Measurements from ENCODE around the gene VPS16. TPM values are rescaled to one million over a fixed set of nuclear protein-coding genes. Genes with fewer than 3 reads are reported as not detected.

The VPS16 gene
- total RNA-seq, 1 experiment from 2014 or later = 49.9 TPM

- Histone ChIP-seq H3K9me2 (replicated peaks; ENCODE audit: low read length) (no peaks in the 10 kb centered on the region), H3K27me3 (ENCODE audit: low read length) (no peaks in the 10 kb centered on the region), H3K4me2 (ENCODE audit: low read length) (no peak overlapping the region), H3K4me3 (ENCODE audit: low read length) (no peak overlapping the region), H3K9me3 (ENCODE audit: low read length) (no peaks in the 10 kb centered on the region), H2AFZ (ENCODE audit: low read length) (no peak overlapping the region), H3K79me2 (ENCODE audit: low read length) (peaks cover 17% of the 10 kb centered on the region), H4K20me1 (ENCODE audit: low read length) (no peaks in the 10 kb centered on the region), H3K4me1 (ENCODE audit: insufficient read depth, low read length) (peaks cover 5% of the 10 kb centered on the region; the same call in 1 of the 2 replicates), H3F3A (ENCODE audit: low read length, unreplicated experiment) (no peaks in the 10 kb centered on the region), H3K36me3 (ENCODE audit: low read depth, low read length) (no peaks in the 10 kb centered on the region), H3K27ac (ENCODE audit: low read length) (no peak overlapping the region), H3K9ac (ENCODE audit: low read length) (no peak overlapping the region)
- no peak for ATAC-seq
- intact Hi-C loops (cut with micrococcal nuclease) = no loop called here
- no TSS peak for BruUV-seq (replicated peaks)
- TF ChIP-seq EZH2phosphoT487 (IDR thresholded peaks at IDR 0.05; ENCODE audit: borderline replicate concordance, low read length) (no peak), EZH2 (IDR thresholded peaks at IDR 0.05; ENCODE audit: low read length, unreplicated experiment) (no peak)
- TF ChIP-seq, protein P1, sequence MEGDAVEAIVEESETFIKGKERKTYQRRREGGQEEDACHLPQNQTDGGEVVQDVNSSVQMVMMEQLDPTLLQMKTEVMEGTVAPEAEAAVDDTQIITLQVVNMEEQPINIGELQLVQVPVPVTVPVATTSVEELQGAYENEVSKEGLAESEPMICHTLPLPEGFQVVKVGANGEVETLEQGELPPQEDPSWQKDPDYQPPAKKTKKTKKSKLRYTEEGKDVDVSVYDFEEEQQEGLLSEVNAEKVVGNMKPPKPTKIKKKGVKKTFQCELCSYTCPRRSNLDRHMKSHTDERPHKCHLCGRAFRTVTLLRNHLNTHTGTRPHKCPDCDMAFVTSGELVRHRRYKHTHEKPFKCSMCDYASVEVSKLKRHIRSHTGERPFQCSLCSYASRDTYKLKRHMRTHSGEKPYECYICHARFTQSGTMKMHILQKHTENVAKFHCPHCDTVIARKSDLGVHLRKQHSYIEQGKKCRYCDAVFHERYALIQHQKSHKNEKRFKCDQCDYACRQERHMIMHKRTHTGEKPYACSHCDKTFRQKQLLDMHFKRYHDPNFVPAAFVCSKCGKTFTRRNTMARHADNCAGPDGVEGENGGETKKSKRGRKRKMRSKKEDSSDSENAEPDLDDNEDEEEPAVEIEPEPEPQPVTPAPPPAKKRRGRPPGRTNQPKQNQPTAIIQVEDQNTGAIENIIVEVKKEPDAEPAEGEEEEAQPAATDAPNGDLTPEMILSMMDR (conservative IDR thresholded peaks at IDR 0.05; ENCODE audit: low read depth, low read length) = no peak
- ChIA-PET POLR2A (ENCODE audit: unreplicated experiment) (no interaction called here), CTCF (no interaction called here)
- DNase-seq = no peak
Observed at GRCh38 chr20:2845607-2846006, 5.1 kb downstream of the VPS16 start.

DNA sequence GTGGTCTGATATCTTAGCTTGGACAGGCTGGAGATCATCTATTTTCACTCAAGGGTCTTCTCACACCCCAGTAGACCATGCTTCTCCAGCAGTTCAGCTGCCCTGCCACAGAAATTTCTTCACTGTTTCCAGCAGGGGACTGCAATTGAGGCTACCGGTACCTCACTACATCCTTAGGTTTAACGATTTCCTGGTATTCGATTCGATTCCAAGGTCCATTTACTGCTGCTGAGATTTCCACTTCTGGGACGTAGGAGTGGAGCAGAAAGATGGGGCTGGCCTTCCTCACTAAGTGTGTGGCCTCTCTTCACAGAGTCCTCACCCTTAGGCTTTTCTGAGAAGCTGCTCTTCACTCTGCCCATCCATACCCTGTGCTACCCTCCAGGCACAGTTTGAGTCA, 6.2 kb downstream of the VPS16 start:
- Histone ChIP-seq H3K9me2 (replicated peaks; ENCODE audit: low read length) (no peaks in the 10 kb centered on the region), H3K4me2 (ENCODE audit: low read length) (no peak overlapping the region), H3K36me3 (ENCODE audit: low read depth, low read length) (no peaks in the 10 kb centered on the region), H4K20me1 (ENCODE audit: low read length) (no peaks in the 10 kb centered on the region), H2AFZ (ENCODE audit: low read length) (no peak overlapping the region), H3K79me2 (ENCODE audit: low read length) (peaks cover 8% of the 10 kb centered on the region), H3K9ac (ENCODE audit: low read length) (no peak overlapping the region), H3F3A (ENCODE audit: low read length, unreplicated experiment) (no peaks in the 10 kb centered on the region), H3K9me3 (ENCODE audit: low read length) (no peaks in the 10 kb centered on the region), H3K4me3 (ENCODE audit: low read length) (no peak overlapping the region), H3K4me1 (ENCODE audit: insufficient read depth, low read length) (no peaks in the 10 kb centered on the region), H3K27me3 (ENCODE audit: low read length) (no peaks in the 10 kb centered on the region), H3K27ac (ENCODE audit: low read length) (no peak overlapping the region)
- TF ChIP-seq, protein P1 (conservative IDR thresholded peaks at IDR 0.05; ENCODE audit: low read depth, low read length) = no peak
- TF ChIP-seq EZH2 (IDR thresholded peaks at IDR 0.05; ENCODE audit: low read length, unreplicated experiment) (no peak), EZH2phosphoT487 (IDR thresholded peaks at IDR 0.05; ENCODE audit: borderline replicate concordance, low read length) (no peak)
- no TSS peak for BruUV-seq (replicated peaks)
- CTCF ChIA-PET = no interaction called here
- ATAC-seq (no peak), DNase-seq (no peak)
- POLR2A ChIA-PET (ENCODE audit: unreplicated experiment) = no interaction called here
- intact Hi-C loops (cut with micrococcal nuclease) = no loop called here

GRCh38 chr20:2847802-2848201, 7.3 kb downstream of the VPS16 start:
- no peak for ATAC-seq
- Histone ChIP-seq H3K9me2 (replicated peaks; ENCODE audit: low read length) (no peaks in the 10 kb centered on the region), H3K9ac (ENCODE audit: low read length) (no peak overlapping the region), H3K79me2 (ENCODE audit: low read length) (0 out of 2 replicates have a peak, but pooled peaks cover 4% of the 10 kb centered on the region), H3K27ac (ENCODE audit: low read length) (no peak overlapping the region), H3K9me3 (ENCODE audit: low read length) (no peaks in the 10 kb centered on the region), H3K4me1 (ENCODE audit: insufficient read depth, low read length) (no peaks in the 10 kb centered on the region), H3K4me2 (ENCODE audit: low read length) (no peak overlapping the region), H4K20me1 (ENCODE audit: low read length) (no peaks in the 10 kb centered on the region), H2AFZ (ENCODE audit: low read length) (no peak overlapping the region), H3K36me3 (ENCODE audit: low read depth, low read length) (no peaks in the 10 kb centered on the region), H3K27me3 (ENCODE audit: low read length) (no peaks in the 10 kb centered on the region), H3K4me3 (ENCODE audit: low read length) (no peak overlapping the region), H3F3A (ENCODE audit: low read length, unreplicated experiment) (no peaks in the 10 kb centered on the region)
- no peak for TF ChIP-seq EZH2 (IDR thresholded peaks at IDR 0.05; ENCODE audit: low read length, unreplicated experiment)
- TF ChIP-seq EZH2phosphoT487 (IDR thresholded peaks at IDR 0.05; ENCODE audit: borderline replicate concordance, low read length) = no peak
- TF ChIP-seq, protein P1 (conservative IDR thresholded peaks at IDR 0.05; ENCODE audit: low read depth, low read length) = no peak
- POLR2A ChIA-PET (ENCODE audit: unreplicated experiment) = no interaction called here
- BruUV-seq (replicated peaks) = no TSS peak
- CTCF ChIA-PET = no interaction called here
- DNase-seq = no peak
- intact Hi-C loops (cut with micrococcal nuclease) = no loop called here

Data from PC-3 (cell line).